Body of pancreas (tissue), 4 donors: ENCODE results near the gene SMAD2. TPM values are rescaled to one million over a fixed set of nuclear protein-coding genes. Genes with fewer than 3 reads are reported as not detected.

Source experiments
- ATAC-seq: fragments of 150-250 bp; one replicate; pipeline ENCODE4 v1.9.1; 2016
- DNase-seq, 4 donors: peaks; one replicate each; pipeline ENCODE4 v3.0.0-alpha.2; 2019
- H3K27ac ChIP-seq, 4 donors: fragments of 200-600 bp; sonication (generic); 1 replicate in 3 of 4; 2 replicates in 1 of 4; pipeline versions ENCODE4 v1.5.1 to v1.6.1; 2016 to 2019; ENCODE audit warnings: mild to moderate bottlenecking in 1 of 4, mixed read lengths in 1 of 4, moderate library complexity in 1 of 4
- H3K27me3 ChIP-seq, 2 donors: fragments of 200-600 bp; sonication (generic); one replicate each; pipeline ENCODE4 v1.6.0; 2016; ENCODE audit warnings: mild to moderate bottlenecking in 1 of 2
- H3K36me3 ChIP-seq, 2 donors: fragments of 200-600 bp; sonication (generic); replicated peaks in 1 of 2; 2 replicates each; pipeline ENCODE4 v1.5.1; 2016; ENCODE audit warnings: low read depth in 2 of 2; ENCODE audit not compliant: insufficient read depth in 1 of 2
- H3K4me1 ChIP-seq: fragments of 200-600 bp; sonication (generic); one replicate; pipeline ENCODE4 v1.6.0; 2016
- H3K4me3 ChIP-seq, 2 donors: fragments of 200-600 bp; sonication (generic); 1 replicate in 1 of 2; 2 replicates in 1 of 2; pipeline ENCODE4 v1.5.1; 2016 to 2019
- H3K9me3 ChIP-seq, 3 donors: fragments of 200-600 bp; sonication (generic); 1 replicate in 2 of 3; 2 replicates in 1 of 3; pipeline ENCODE4 v1.5.1; 2016
- CTCF ChIP-seq, 7 experiments: fragments of 450-650 bp in 4 of 7; fragments of 200-600 bp in 3 of 7; sonication (generic) in 3 of 7; IDR thresholded peaks; one replicate each; pipeline ENCODE4 v1.5.1; 2016 to 2019; ENCODE audit warnings: antibody characterized with exemption in 7 of 7
- POLR2A ChIP-seq, 3 donors: fragments of 450-650 bp; IDR thresholded peaks; one replicate each; pipeline ENCODE4 v1.6.1; 2016; ENCODE audit warnings: antibody characterized with exemption in 3 of 3, mild to moderate bottlenecking in 2 of 3
- WGBS, 2 donors: methylation state at CpG; one replicate each; pipeline ENCODE4 v1.1.5; 2017; 5-methylcytosine and 5-hydroxymethylcytosine counted together
- intact Hi-C: fragments of 100-400 bp; cut with DNase I; formaldehyde crosslinking; loops from one replicate; pipeline ENCODE4 v1.15.1; 2023
- total RNA-seq, 2 donors: library from RNA; depleted of rRNA; stranded (reverse); fragments of >200 nt; gene quantifications; one replicate each; pipeline ENCODE4 v1.1.0, GENCODE V29; 2016

SMAD2 gene
- total RNA-seq, 2 donors from 2014 or later: 9.6 to 19.7 TPM

- DNase-seq: no peak
- Histone ChIP-seq H3K4me1 (peaks cover 10% of the 10 kb centered on the region), H3K4me3 (no peak overlapping the region), H3K36me3 (no peaks in the 10 kb centered on the region), H3K27me3 (no peaks in the 10 kb centered on the region), H3K9me3 (no peaks in the 10 kb centered on the region), H3K27ac (no peak overlapping the region)
- intact Hi-C loops: no loop called here
- no peak for ATAC-seq
- WGBS, 2 donors: 19 to 29% methylated on average over 2 of the region's 2 CpGs
- TF ChIP-seq POLR2A (IDR thresholded peaks at IDR 0.05) (no peak), CTCF (IDR thresholded peaks at IDR 0.05) (no peak)
Observed at GRCh38 chr18:47898696-47899095, 31.8 kb downstream of the SMAD2 start.

DNA sequence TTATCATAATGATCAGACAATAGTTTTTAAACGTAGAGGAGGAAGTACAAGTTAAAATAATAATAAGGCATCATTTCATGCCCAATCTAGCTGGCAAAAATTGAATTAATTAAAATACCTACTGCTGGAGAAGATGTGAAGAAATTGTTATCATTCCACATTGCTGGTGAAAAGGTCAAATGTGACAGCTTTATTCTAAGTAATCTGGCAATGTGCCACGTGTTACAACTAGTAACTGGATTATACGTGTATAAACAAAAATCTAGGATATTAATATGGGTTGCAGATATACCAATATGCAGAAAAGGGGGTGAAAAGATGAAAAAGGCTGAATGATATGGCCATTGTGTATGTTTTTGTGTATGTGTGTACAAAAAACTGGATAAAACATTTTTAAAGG, 32.4 kb downstream of the SMAD2 start:
- WGBS, 2 donors: 30 to 32% methylated on average over 3 of the region's 3 CpGs
- H3K27ac ChIP-seq: no peak overlapping the region
- no peak overlapping the region for H3K4me3 ChIP-seq
- DNase-seq: no peak
- H3K4me1 ChIP-seq: peaks cover 10% of the 10 kb centered on the region
- H3K9me3 ChIP-seq: no peaks in the 10 kb centered on the region
- no peak for TF ChIP-seq CTCF (IDR thresholded peaks at IDR 0.05)
- no peak for TF ChIP-seq POLR2A (IDR thresholded peaks at IDR 0.05)
- no peaks in the 10 kb centered on the region for H3K36me3 ChIP-seq
- intact Hi-C loops: no loop called here
- H3K27me3 ChIP-seq: no peaks in the 10 kb centered on the region
- no peak for ATAC-seq

DNA sequence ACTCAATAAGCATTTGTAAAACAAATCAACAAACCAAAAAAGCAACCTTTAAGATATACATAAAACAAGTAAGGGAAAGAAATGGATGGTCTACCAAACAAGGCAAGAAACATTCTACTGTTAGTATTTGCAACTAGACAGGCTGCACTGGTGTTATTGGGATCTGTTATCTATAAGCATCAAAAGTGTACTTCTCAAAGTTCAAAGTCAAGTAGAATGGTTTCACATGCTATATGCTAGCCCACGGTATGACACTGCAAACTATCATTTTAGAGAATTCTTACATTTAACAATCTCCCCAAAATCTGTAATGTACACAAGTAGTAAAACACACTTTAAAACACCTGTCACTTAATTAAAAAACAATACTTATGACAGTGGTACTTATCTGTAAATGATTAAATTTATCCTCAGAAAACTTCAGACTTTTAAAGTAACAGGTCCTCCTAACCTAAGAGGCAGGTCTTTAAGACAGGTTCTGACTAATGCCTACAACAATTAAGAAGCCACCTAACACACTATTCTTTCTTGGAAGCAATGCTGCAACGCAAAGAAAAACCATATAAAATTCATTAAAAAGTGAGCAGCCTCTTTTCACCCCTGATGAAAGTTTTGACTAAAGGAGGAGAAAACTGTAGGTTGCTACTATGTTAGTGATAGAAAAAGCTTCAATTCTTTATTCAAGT, 34.8 kb downstream of the SMAD2 start:
- ATAC-seq: no peak
- TF ChIP-seq POLR2A (IDR thresholded peaks at IDR 0.05): no peak
- TF ChIP-seq CTCF (IDR thresholded peaks at IDR 0.05): no peak
- no peaks in the 10 kb centered on the region for H3K9me3 ChIP-seq
- no peaks in the 10 kb centered on the region for H3K27me3 ChIP-seq
- no peak for DNase-seq
- H3K36me3 ChIP-seq: no peaks in the 10 kb centered on the region
- intact Hi-C loops: no loop called here
- H3K4me3 ChIP-seq: no peak overlapping the region
- H3K4me1 ChIP-seq: peaks cover 10% of the 10 kb centered on the region
- no peak overlapping the region for H3K27ac ChIP-seq
- WGBS, 2 donors: 87 to 90% methylated on average over 2 of the region's 2 CpGs

- H3K27me3 ChIP-seq: no peaks in the 10 kb centered on the region
- peaks cover 10% of the 10 kb centered on the region for H3K4me1 ChIP-seq
- H3K9me3 ChIP-seq: no peaks in the 10 kb centered on the region
- 91 to 93% methylated on average over 9 of the region's 9 CpGs for WGBS, 2 donors
- DNase-seq: no peak
- TF ChIP-seq POLR2A (IDR thresholded peaks at IDR 0.05): no peak
- no peak for TF ChIP-seq CTCF (IDR thresholded peaks at IDR 0.05)
- ATAC-seq: no peak
- H3K4me3 ChIP-seq: no peak overlapping the region
- H3K36me3 ChIP-seq: no peaks in the 10 kb centered on the region
- intact Hi-C loops: no loop called here
- no peak overlapping the region for H3K27ac ChIP-seq
Observed at GRCh38 chr18:47893939-47894699, 36.3 kb downstream of the SMAD2 start.
